H9 (cell line): ENCODE results near the gene PLA1A. TPM values are rescaled to one million over a fixed set of nuclear protein-coding genes. Genes with fewer than 3 reads are reported as not detected.

Experiments used
- DNase-seq: peaks from one replicate; pipeline ENCODE4 v3.0.0-alpha.2; 2017
- H2AFZ ChIP-seq: one replicate; pipeline ENCODE4 v1.6.1; 2013; ENCODE audit warnings: mild to moderate bottlenecking, low read length, control low read depth, moderate library complexity
- H2AK5ac ChIP-seq: 2 replicates; pipeline ENCODE4 v1.6.1; 2013; ENCODE audit warnings: low read length, control low read depth, mixed read lengths; ENCODE audit not compliant: insufficient read length
- H2BK120ac ChIP-seq: one replicate; pipeline ENCODE4 v1.6.1; 2013; ENCODE audit warnings: low read depth, mild to moderate bottlenecking, low read length, control low read depth, inconsistent platforms; ENCODE audit not compliant: poor library complexity, severe bottlenecking
- H2BK12ac ChIP-seq: 2 replicates; pipeline ENCODE4 v1.6.1; 2013; ENCODE audit warnings: low read length, control low read depth, mixed read lengths, low read depth; ENCODE audit not compliant: insufficient read length
- H2BK15ac ChIP-seq: 2 replicates; pipeline ENCODE4 v1.6.1; 2013; ENCODE audit warnings: low read depth, low read length, control low read depth
- H2BK20ac ChIP-seq: one replicate; pipeline ENCODE4 v1.6.1; 2013; ENCODE audit warnings: low read depth, mild to moderate bottlenecking, low read length, control low read depth, inconsistent platforms; ENCODE audit not compliant: poor library complexity, severe bottlenecking
- H2BK5ac ChIP-seq: 2 replicates; pipeline ENCODE4 v1.6.1; 2013; ENCODE audit warnings: low read length, control low read depth, mixed read lengths; ENCODE audit not compliant: insufficient read length
- H3K14ac ChIP-seq: 2 replicates; pipeline ENCODE4 v1.6.1; 2013; ENCODE audit warnings: low read length, control low read depth; ENCODE audit not compliant: insufficient read depth
- H3K18ac ChIP-seq: 2 replicates; pipeline ENCODE4 v1.6.1; 2013; ENCODE audit warnings: low read depth, mild to moderate bottlenecking, mixed read lengths, low read length, control low read depth; ENCODE audit not compliant: insufficient read length
- H3K23ac ChIP-seq: 2 replicates; pipeline ENCODE4 v1.6.1; 2013; ENCODE audit warnings: low read length, control low read depth, mixed read lengths, low read depth; ENCODE audit not compliant: insufficient read length
- H3K23me2 ChIP-seq: 2 replicates; pipeline ENCODE4 v1.6.1; 2013; ENCODE audit warnings: low read depth, mild to moderate bottlenecking, mixed read lengths, low read length, control low read depth; ENCODE audit not compliant: insufficient read length, poor library complexity, severe bottlenecking
- H3K27ac ChIP-seq: 2 replicates; pipeline ENCODE4 v1.5.1; 2013; ENCODE audit warnings: low read length, control low read depth, mixed read lengths, low read depth; ENCODE audit not compliant: insufficient read length
- H3K27me3 ChIP-seq: 2 replicates; pipeline ENCODE4 v1.6.1; 2013; ENCODE audit warnings: low read length, control low read depth, inconsistent platforms; ENCODE audit not compliant: insufficient read depth
- H3K4ac ChIP-seq: 2 replicates; pipeline ENCODE4 v1.6.1; 2013; ENCODE audit warnings: low read depth, mild to moderate bottlenecking, control low read depth, inconsistent platforms, low read length, moderate library complexity
- H3K4me1 ChIP-seq: 2 replicates; pipeline ENCODE4 v1.6.1; 2013; ENCODE audit warnings: low read length, control low read depth, inconsistent platforms; ENCODE audit not compliant: insufficient read depth
- H3K4me2 ChIP-seq: 2 replicates; pipeline ENCODE4 v1.6.1; 2013; ENCODE audit warnings: low read length, control low read depth, mixed read lengths; ENCODE audit not compliant: insufficient read length, insufficient read depth
- H3K56ac ChIP-seq: 2 replicates; pipeline ENCODE4 v1.6.1; 2013; ENCODE audit warnings: low read depth, mild to moderate bottlenecking, mixed read lengths, low read length, control low read depth; ENCODE audit not compliant: insufficient read length
- H3K79me1 ChIP-seq: 2 replicates; pipeline ENCODE4 v1.6.1; 2013; ENCODE audit warnings: low read depth, mild to moderate bottlenecking, moderate library complexity, low read length, control low read depth, inconsistent platforms; ENCODE audit not compliant: insufficient read depth, poor library complexity, severe bottlenecking
- H3K79me2 ChIP-seq: 2 replicates; pipeline ENCODE4 v1.6.1; 2013; ENCODE audit warnings: low read length, control low read depth, inconsistent platforms; ENCODE audit not compliant: insufficient read depth
- H3K9ac ChIP-seq: 2 replicates; pipeline ENCODE4 v1.6.1; 2013; ENCODE audit warnings: low read length, control low read depth, mixed read lengths; ENCODE audit not compliant: insufficient read length; ENCODE audit errors: extremely low read depth
- H3K9me3 ChIP-seq: one replicate; pipeline ENCODE4 v1.6.1; 2013; ENCODE audit warnings: low read depth, low read length, inconsistent platforms; ENCODE audit not compliant: control insufficient read depth
- H3T11ph ChIP-seq: one replicate; pipeline ENCODE4 v1.6.1; 2013; ENCODE audit warnings: mild to moderate bottlenecking, low read length, control low read depth, inconsistent platforms
- H4K20me1 ChIP-seq: one replicate; pipeline ENCODE4 v1.6.1; 2013; ENCODE audit not compliant: control insufficient read depth, insufficient read length, insufficient read depth
- H4K5ac ChIP-seq: 2 replicates; pipeline ENCODE4 v1.6.1; 2013; ENCODE audit warnings: low read depth, mild to moderate bottlenecking, mixed read lengths, low read length, control low read depth; ENCODE audit not compliant: insufficient read length
- H4K8ac ChIP-seq: replicated peaks from 2 replicates; pipeline ENCODE4 v1.6.1; 2013; ENCODE audit warnings: low read length, control low read depth, mixed read lengths, low read depth; ENCODE audit not compliant: insufficient read length
- H4K91ac ChIP-seq: 2 replicates; pipeline ENCODE4 v1.6.1; 2013; ENCODE audit warnings: low read depth, mild to moderate bottlenecking, moderate library complexity, mixed read lengths, low read length, control low read depth; ENCODE audit not compliant: insufficient read length
- H3K27ac Mint-ChIP-seq, 3 experiments: 2 replicates in 2 of 3; 3 replicates in 1 of 3; pipeline ENCODE4 v1.8.0; 2020 to 2021; ENCODE audit warnings: mixed read lengths in 3 of 3, mild to moderate bottlenecking in 1 of 3, moderate library complexity in 1 of 3
- H3K27me3 Mint-ChIP-seq: 2 replicates; pipeline ENCODE4 v1.8.0; 2021; ENCODE audit warnings: low read depth, mild to moderate bottlenecking, moderate library complexity, mixed read lengths
- H3K36me3 Mint-ChIP-seq, 3 experiments: 2 replicates in 2 of 3; 3 replicates in 1 of 3; pipeline ENCODE4 v1.8.0; 2020 to 2021; ENCODE audit warnings: low read depth in 3 of 3, mixed read lengths in 3 of 3; ENCODE audit not compliant: insufficient read depth in 1 of 3
- H3K4me1 Mint-ChIP-seq, 2 experiments: 2 replicates each; pipeline ENCODE4 v1.8.0; 2020; ENCODE audit warnings: mixed read lengths in 2 of 2
- H3K4me3 Mint-ChIP-seq, 2 experiments: 2 replicates in 1 of 2; 3 replicates in 1 of 2; pipeline ENCODE4 v1.8.0; 2020 to 2021; ENCODE audit warnings: mild to moderate bottlenecking in 2 of 2, mixed read lengths in 2 of 2, moderate library complexity in 1 of 2
- H3K9me3 Mint-ChIP-seq, 2 experiments: 2 replicates in 1 of 2; 3 replicates in 1 of 2; pipeline ENCODE4 v1.8.0; 2020; ENCODE audit warnings: mild to moderate bottlenecking in 2 of 2, mixed read lengths in 2 of 2, moderate library complexity in 1 of 2
- WGBS: extraction: QIAGEN DNeasy Blood & Tissue Kit; methylation state at CpG from one replicate; pipeline ENCODE4 v1.1.7; 2013; ENCODE audit warnings: missing lambda C conversion rate, low lambda C conversion rate, mixed read lengths; ENCODE audit not compliant: insufficient read length; ENCODE audit errors: extremely low coverage; 5-methylcytosine and 5-hydroxymethylcytosine counted together
- total RNA-seq: library from RNA; stranded (reverse); gene quantifications from 2 replicates; pipeline ENCODE4 v1.2.1, GENCODE V29; 2021
- TF ChIP-seq, protein P1 (sequence below): fragments of 200-600 bp; sonication (generic); conservative IDR thresholded peaks from 3 replicates; pipeline ENCODE4 v1.8.0; 2021; ENCODE audit warnings: antibody characterized with exemption, mild to moderate bottlenecking

PLA1A gene
- total RNA-seq, 1 experiment from 2014 or later = not detected

DNA sequence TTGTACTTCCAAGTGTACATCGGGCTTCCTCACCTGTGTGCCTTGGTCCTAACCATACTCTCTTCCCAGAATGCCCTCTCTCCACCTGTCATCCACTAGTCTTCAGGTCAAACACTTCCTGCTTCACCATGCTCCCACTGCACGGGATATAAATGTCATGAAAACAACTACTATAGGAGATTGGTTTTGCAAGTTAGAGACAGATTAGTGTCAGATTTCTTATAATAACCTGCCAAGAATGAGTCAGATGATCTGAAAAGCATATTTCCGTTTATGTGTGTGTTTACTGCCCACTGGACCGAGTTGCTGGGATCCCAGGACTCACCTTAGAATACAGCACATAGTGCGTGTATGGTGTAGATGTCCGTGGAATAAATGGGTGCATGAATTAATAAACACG lies 21.4 kb downstream of the PLA1A start:
- no peak overlapping the region for H2BK5ac ChIP-seq
- Mint-ChIP-seq H3K4me1 (no peaks in the 10 kb centered on the region), H3K36me3 (no peaks in the 10 kb centered on the region), H3K9me3 (no peaks in the 10 kb centered on the region; a peak in 1 of 5 replicates), H3K27ac (no peak overlapping the region), H3K27me3 (no peaks in the 10 kb centered on the region; the same call in none of the 2 replicates), H3K4me3 (no peak overlapping the region)
- H2AK5ac ChIP-seq = no peak overlapping the region
- H3K27ac ChIP-seq = no peak overlapping the region
- H4K91ac ChIP-seq = no peak overlapping the region
- H2BK12ac ChIP-seq = no peak overlapping the region
- H2BK120ac ChIP-seq = no peak overlapping the region
- no peak overlapping the region for H2BK15ac ChIP-seq
- no peak for DNase-seq
- H3K4ac ChIP-seq = no peak overlapping the region
- H3K9me3 ChIP-seq = no peaks in the 10 kb centered on the region
- no peak overlapping the region for H4K5ac ChIP-seq
- no peak overlapping the region for H2AFZ ChIP-seq
- TF ChIP-seq, protein P1, sequence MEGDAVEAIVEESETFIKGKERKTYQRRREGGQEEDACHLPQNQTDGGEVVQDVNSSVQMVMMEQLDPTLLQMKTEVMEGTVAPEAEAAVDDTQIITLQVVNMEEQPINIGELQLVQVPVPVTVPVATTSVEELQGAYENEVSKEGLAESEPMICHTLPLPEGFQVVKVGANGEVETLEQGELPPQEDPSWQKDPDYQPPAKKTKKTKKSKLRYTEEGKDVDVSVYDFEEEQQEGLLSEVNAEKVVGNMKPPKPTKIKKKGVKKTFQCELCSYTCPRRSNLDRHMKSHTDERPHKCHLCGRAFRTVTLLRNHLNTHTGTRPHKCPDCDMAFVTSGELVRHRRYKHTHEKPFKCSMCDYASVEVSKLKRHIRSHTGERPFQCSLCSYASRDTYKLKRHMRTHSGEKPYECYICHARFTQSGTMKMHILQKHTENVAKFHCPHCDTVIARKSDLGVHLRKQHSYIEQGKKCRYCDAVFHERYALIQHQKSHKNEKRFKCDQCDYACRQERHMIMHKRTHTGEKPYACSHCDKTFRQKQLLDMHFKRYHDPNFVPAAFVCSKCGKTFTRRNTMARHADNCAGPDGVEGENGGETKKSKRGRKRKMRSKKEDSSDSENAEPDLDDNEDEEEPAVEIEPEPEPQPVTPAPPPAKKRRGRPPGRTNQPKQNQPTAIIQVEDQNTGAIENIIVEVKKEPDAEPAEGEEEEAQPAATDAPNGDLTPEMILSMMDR = no peak
- no peak overlapping the region for H3K18ac ChIP-seq
- no peak overlapping the region for H3K56ac ChIP-seq
- WGBS = no CpG with 5 or more reads among the region's 7 CpGs
- H3K23me2 ChIP-seq = no peaks in the 10 kb centered on the region
- H3K27me3 ChIP-seq = no peaks in the 10 kb centered on the region; the same call in 1 of the 2 replicates
- H2BK20ac ChIP-seq = no peak overlapping the region
- no peak overlapping the region for H3K9ac ChIP-seq
- H3K23ac ChIP-seq = no peak overlapping the region
- no peak overlapping the region for H3K14ac ChIP-seq
- no peaks in the 10 kb centered on the region for H3K79me2 ChIP-seq
- no peaks in the 10 kb centered on the region for H3K79me1 ChIP-seq
- no peaks in the 10 kb centered on the region for H3K4me1 ChIP-seq
- no peak overlapping the region for H3K4me2 ChIP-seq
- no peak overlapping the region for H3T11ph ChIP-seq
- no peaks in the 10 kb centered on the region for H4K20me1 ChIP-seq
- no peak overlapping the region for H4K8ac ChIP-seq
